ENCODE results near the gene MIEF1.

MIEF1 gene

DNA sequence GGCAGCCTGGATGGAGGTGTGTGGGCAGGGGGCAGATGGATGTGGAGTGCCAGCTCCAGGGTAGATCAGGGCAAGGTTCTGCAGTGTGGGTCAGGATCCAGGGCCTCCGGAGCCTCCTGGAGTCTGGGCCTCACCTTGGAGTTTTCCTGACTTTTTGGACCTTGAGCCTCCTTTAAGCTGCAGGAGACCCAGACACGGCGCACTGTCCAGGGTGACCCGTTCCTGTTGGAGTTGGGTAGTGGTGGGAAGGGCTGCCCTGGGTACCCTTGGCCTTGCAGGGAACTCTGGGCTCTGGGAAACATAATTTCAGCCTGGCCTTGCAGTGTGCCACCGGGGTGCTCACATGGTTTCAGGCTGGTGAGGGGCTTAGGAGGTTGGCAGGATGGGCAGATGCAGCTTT is 28.2 kb upstream of the MIEF1 start:
- TF ChIP-seq, protein P1, sequence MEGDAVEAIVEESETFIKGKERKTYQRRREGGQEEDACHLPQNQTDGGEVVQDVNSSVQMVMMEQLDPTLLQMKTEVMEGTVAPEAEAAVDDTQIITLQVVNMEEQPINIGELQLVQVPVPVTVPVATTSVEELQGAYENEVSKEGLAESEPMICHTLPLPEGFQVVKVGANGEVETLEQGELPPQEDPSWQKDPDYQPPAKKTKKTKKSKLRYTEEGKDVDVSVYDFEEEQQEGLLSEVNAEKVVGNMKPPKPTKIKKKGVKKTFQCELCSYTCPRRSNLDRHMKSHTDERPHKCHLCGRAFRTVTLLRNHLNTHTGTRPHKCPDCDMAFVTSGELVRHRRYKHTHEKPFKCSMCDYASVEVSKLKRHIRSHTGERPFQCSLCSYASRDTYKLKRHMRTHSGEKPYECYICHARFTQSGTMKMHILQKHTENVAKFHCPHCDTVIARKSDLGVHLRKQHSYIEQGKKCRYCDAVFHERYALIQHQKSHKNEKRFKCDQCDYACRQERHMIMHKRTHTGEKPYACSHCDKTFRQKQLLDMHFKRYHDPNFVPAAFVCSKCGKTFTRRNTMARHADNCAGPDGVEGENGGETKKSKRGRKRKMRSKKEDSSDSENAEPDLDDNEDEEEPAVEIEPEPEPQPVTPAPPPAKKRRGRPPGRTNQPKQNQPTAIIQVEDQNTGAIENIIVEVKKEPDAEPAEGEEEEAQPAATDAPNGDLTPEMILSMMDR (IDR thresholded peaks at IDR 0.05) = no peak
- peak overlapping the region; percentile 32 for H3K27ac Mint-ChIP-seq
- no peak overlapping the region for H3K4me3 Mint-ChIP-seq
- H3K36me3 Mint-ChIP-seq (ENCODE audit: low read depth) = no peaks in the 10 kb centered on the region
- H3K9me3 Mint-ChIP-seq = no peaks in the 10 kb centered on the region
- H3K27me3 Mint-ChIP-seq (ENCODE audit: low read depth, poor library complexity) = peaks cover 3% of the 10 kb centered on the region
- no peak for DNase-seq
- H3K4me1 Mint-ChIP-seq = peaks cover 58% of the 10 kb centered on the region

DNA sequence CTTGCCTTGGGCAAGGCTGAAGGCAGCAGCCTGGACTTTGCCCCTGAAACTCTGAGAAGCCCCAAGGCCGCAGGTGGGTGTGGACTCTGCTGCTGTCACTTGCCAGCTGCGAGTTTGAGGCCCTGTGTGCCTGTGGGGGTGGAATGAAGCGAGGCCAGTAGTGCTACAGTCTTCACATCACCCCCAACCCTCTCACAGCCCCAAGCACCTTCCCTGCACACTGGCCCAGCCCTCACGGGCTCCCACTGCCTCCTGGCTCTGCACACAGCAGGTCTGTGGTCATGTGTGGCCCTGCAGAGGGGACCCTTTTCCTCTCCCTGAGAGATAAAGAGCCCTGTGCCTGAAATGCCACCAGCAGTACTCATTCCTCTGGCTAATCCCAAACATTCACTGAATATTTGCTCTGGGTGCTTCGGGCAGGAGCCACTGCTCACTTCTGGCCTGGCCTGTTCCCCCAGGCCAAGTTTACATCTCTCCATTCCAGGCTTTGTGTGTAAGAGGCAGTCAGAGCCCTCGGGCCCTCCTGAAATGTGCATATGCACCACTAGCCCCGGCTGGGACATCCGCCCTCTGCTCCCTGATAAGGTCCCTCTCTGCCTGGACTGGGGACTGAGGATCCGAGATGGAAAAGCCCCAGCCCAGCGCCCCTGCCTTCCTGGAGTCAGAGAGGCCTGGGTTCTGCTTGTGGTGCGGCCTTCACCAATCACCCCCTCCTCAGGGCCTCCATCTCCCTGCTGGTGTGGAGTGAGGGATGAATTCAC is 27.6 kb upstream of the MIEF1 start:
- TF ChIP-seq, protein P1 (IDR thresholded peaks at IDR 0.05) = no peak
- Mint-ChIP-seq H3K4me3 (no peak overlapping the region), H3K27ac (no peak overlapping the region), H3K4me1 (peaks cover 51% of the 10 kb centered on the region), H3K36me3 (ENCODE audit: low read depth) (no peaks in the 10 kb centered on the region), H3K27me3 (ENCODE audit: low read depth, poor library complexity) (peaks cover 3% of the 10 kb centered on the region), H3K9me3 (no peaks in the 10 kb centered on the region)
- no peak for DNase-seq

DNA sequence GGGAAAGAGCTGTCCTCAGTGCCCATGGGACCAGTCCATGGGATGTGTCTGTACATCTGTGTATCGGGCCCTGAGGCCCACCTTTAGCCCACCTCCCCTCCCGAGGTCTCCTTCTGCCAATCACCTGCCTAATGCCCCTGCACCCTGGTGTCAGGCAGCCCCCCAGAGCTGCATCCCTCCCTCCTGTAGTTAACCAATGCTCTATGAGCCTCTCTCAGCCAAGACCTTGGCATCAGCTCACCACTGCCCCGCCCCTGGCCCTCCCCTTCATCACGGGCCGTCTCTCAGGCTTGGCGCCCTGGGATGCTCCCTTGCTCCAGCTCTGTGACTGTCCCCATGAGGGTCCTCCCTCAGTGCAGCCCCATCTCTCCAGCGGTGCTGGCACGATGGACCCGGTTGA is 26.8 kb upstream of the MIEF1 start:
- H3K36me3 Mint-ChIP-seq (ENCODE audit: low read depth) = no peaks in the 10 kb centered on the region
- no peaks in the 10 kb centered on the region for H3K9me3 Mint-ChIP-seq
- H3K4me1 Mint-ChIP-seq = peaks cover 43% of the 10 kb centered on the region
- no peak overlapping the region for H3K27ac Mint-ChIP-seq
- no peak overlapping the region for H3K4me3 Mint-ChIP-seq
- TF ChIP-seq, protein P1 (IDR thresholded peaks at IDR 0.05) = no peak
- DNase-seq = no peak
- H3K27me3 Mint-ChIP-seq (ENCODE audit: low read depth, poor library complexity) = peaks cover 5% of the 10 kb centered on the region

DNA sequence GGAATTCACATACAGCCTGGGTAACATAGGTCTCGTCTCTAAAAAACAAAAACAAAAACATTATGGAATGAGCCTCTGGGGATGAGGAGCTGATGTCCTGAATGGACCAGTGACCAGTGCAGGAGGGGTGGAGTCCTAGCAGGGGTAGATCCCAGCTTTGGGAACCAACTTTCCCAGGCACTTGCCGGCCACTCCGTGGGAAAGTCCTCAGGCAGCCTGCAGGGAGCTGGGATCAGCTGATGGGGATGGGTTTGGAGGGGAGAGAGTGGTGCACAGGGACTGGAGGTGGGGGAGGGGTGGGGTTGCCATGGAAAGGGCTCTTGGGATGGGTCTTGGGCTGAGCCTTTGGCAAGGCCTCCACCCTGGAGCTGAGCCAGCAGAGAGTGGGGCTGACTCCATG is 26.2 kb upstream of the MIEF1 start:
- Mint-ChIP-seq H3K27me3 (ENCODE audit: low read depth, poor library complexity) (peaks cover 3% of the 10 kb centered on the region), H3K27ac (no peak overlapping the region), H3K4me3 (no peak overlapping the region), H3K4me1 (peaks cover 38% of the 10 kb centered on the region), H3K9me3 (no peaks in the 10 kb centered on the region), H3K36me3 (ENCODE audit: low read depth) (no peaks in the 10 kb centered on the region)
- DNase-seq = no peak
- TF ChIP-seq, protein P1 (IDR thresholded peaks at IDR 0.05) = no peak

DNA sequence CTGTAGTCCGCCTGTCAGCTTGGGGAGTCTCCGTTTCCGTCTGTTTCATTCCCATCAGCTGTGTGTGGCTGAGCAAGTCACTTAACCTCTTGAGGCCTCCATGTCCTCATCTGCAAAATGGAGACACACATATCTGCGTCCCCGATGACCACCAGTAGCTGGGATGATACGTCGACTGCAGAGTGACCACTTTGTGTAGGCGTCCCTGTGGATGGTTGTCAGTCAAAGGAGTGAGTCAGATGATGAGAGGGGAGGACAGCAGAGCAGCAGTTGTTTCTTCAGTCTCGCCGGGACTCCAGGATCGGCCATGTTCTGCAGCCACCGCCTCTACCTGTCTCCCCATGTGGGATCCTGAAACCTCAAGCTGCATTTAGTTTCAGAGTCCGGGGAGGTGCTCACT is 25.4 kb upstream of the MIEF1 start:
- no peak for DNase-seq
- no peak overlapping the region for H3K27ac Mint-ChIP-seq
- H3K4me1 Mint-ChIP-seq = peaks cover 30% of the 10 kb centered on the region
- H3K36me3 Mint-ChIP-seq (ENCODE audit: low read depth) = no peaks in the 10 kb centered on the region
- TF ChIP-seq, protein P1 (IDR thresholded peaks at IDR 0.05) = no peak
- peaks cover 3% of the 10 kb centered on the region for H3K27me3 Mint-ChIP-seq (ENCODE audit: low read depth, poor library complexity)
- H3K9me3 Mint-ChIP-seq = no peaks in the 10 kb centered on the region
- no peak overlapping the region for H3K4me3 Mint-ChIP-seq

DNA sequence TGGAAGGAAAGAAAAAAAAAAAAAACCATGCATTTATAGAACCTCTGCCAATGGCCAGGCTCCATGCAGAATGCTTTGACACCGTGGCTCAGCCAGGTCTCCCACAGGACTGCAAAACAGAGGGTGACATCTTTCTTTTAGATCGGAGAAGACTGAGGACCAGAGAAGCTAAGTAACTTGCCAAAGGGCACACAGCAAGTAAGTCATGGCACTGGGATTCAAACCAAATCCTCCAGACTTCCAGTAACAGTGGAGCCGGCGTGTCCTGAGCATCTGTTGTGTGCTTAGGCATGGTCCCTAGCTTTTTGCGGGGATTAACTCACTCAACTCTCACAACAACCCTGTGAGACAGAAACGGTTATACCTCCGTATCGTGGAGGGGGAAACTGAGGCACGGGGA is 24.5 kb upstream of the MIEF1 start:
- H3K27me3 Mint-ChIP-seq (ENCODE audit: low read depth, poor library complexity) = peaks cover 3% of the 10 kb centered on the region
- H3K4me1 Mint-ChIP-seq = peaks cover 21% of the 10 kb centered on the region
- no peak for DNase-seq
- H3K4me3 Mint-ChIP-seq = no peak overlapping the region
- TF ChIP-seq, protein P1 (IDR thresholded peaks at IDR 0.05) = no peak
- no peaks in the 10 kb centered on the region for H3K36me3 Mint-ChIP-seq (ENCODE audit: low read depth)
- H3K27ac Mint-ChIP-seq = no peak overlapping the region
- H3K9me3 Mint-ChIP-seq = no peaks in the 10 kb centered on the region
